Right hindlimb (tissue), 1 donor: ENCODE results near the gene VPS13D.

Source experiments
- DNase-seq: peaks from one replicate; pipeline ENCODE4 v3.0.0-alpha.2; 2018

The VPS13D gene

DNA sequence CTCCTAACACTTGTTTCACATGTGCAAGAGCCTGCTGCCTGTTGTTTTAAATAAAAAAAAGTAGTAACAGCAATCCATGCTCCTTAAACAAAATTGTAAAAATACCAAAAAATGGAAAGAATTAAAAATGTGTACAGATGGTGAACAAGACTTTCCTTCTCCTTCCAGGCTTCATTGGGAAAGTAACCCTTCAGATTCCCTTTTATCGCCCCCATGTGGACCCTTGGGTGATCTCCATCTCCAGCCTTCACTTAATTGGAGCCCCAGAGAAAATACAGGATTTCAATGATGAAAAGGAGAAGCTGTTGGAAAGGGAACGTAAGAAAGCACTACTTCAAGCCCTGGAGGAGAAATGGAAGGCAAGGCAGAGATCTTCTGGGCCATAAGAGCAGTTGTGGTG lies 14.2 kb downstream of the VPS13D start:
- DNase-seq: no peak

DNA sequence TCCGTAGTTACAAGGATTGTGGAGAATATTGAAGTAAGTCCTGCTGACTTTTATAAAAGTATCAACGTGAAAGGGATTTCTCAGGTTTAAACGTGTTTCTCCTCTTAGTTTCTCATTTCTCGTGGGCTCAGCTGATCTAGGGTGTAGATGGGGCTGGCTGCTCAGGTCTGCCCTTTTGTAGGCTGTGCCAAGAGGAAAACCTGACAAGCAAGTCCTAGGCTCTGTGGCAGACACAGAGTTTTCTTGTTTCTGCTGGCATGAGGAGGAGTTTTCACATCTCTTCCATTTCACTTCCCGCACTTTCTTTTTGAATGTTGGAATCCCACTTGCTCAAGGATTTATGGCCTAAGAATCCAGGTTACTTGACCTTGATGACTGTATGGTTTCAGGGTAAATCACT lies 14.8 kb downstream of the VPS13D start:
- DNase-seq: no peak

DNA sequence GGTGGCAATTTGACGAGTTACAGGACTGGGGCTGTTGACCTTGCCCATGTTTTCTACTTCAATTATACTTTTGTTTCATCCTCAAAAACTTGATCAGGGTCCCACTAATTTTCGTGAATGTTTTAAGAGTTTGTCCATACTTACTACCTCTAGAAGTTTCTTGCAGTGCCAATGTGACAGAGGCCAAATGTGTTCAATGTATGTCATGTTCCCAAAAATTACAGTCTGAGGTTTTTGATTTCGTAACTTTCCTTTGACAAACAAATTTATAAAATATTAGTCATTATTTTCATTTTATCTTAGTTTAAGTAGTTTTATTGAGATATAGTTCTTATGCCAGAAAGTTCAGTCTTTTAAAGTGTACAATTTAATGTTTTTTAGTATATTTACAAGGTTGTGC lies 15.3 kb downstream of the VPS13D start:
- DNase-seq: no peak

DNA sequence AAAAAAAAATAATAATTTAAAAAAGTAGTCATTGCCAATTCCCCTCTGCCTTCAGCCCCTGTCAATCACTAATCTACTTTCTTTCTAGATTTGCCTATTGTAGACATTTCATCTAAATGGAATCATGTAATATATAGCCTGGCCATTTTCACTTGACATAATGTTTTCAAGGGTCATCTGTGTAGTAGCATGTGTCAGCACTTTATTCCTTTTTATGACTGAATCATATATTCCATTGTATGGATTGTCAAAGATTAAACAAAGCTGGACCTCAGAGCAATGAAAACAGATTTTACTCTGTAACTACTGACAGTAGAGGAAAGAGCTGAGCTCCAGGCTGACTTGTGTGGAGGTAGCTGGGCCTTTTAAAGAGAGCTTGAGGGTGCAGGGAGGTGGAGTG lies 15.9 kb downstream of the VPS13D start:
- no peak for DNase-seq

DNA sequence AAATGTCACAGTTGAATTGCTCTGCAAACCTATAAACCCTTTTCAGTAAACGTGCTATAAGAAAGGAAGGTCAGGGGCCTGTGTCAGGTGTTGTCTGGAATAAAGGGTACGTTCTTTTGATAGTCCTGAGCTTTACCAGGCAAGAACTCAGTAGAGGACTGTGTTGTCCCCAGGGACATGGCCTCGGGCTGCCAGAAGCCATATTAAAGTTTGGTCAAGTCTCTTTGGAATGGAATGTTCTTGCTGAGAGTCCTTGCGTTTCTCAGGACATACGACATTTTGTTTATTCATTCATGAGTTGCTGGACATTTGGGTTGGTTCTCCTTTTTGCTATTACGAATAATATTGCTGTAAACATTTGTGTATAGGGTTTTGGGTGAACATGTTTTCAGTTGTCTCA lies 16.8 kb downstream of the VPS13D start:
- no peak for DNase-seq

DNA sequence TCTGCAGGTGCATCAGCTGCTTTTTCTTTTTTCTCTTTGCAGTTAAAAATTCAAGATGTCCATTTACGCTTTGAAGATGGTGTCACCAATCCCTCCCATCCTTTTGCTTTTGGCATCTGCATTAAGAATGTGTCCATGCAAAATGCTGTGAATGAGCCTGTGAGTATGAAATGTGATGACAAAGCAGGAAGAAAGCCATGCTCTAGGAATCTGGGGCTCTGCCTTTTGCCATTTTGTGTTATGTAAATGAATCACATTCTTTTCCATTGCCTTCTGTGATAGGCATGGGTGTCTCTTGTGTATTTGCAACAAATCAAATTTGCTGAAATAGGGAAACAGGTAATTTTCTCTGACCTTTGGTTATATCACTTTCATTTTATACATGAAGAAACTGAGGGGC lies 19.4 kb downstream of the VPS13D start:
- DNase-seq: no peak

DNA sequence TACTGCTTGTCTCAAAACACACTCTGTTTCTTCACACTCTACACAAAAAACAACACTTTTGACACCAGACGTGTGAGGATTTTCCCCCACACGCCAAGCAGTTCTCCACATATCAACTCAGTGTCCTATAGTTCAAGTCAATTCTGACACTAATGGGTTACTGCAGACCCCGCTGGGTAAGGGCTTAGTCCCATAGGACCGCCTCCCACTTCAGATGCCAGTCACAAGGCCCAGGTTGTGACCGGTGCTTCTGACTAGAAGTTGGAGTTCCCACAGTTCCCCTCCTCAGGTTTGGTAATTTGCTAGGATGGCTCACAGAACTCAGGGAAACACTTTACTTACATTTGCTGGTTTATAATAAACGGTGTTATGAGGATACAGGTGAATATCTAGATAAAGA lies 19.9 kb downstream of the VPS13D start:
- no peak for DNase-seq

DNA sequence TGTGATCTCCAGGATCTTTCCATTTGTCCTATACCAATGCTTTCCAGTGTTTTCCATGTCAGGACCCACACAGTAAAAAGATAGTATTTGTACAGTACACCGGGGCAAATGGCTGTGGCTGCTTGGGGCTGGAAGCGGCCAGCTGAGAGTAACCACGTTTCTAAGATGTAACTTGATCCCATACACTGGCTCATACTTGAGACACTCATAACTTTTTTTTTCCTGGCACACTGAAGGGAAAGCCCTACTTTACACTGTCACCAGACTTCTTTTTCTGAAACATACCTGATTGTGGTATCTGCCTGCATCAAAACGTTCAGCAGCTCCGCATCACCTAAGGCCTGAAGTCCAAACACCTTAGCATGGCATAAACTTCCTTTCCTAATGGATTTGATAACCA lies 21.6 kb downstream of the VPS13D start:
- no peak for DNase-seq

DNA sequence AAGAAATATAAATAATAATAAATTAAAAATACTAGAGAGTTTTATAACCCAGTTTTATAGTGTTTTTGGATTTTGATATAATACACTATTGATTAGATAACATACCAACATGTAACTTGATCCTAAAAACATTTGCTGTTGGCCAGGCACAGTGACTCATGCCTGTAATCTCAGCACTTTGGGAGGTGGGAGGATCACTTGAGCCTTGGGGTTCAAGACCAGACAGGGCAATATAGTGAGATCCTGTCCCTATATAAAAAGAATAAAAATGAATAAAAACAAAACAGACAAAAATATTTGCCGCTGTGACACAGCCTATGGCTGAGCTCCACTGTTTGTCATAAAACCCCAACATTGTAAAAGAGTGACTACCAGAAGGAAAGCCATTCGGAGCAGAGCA lies 26.1 kb downstream of the VPS13D start:
- no peak for DNase-seq

DNA sequence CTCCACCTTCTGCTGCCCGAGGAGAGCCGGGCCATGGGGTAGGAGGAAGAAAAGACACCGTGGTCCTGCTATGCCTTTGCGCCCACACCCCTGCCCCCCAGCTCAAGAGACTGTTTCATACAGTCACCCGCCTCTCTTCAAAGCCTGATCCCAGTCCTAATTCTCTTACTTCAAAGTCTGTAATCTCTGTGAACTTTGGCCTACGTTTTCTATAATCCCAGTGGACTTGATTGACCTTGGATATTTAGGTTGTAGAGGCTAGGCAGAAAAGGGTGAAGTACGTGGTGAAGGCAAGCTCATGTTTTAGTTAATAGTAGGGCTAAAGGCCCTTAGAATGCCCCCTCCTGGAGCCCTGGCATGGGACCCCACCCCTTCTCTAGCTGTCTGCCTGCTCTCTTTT lies 28.4 kb downstream of the VPS13D start:
- DNase-seq: no peak

DNA sequence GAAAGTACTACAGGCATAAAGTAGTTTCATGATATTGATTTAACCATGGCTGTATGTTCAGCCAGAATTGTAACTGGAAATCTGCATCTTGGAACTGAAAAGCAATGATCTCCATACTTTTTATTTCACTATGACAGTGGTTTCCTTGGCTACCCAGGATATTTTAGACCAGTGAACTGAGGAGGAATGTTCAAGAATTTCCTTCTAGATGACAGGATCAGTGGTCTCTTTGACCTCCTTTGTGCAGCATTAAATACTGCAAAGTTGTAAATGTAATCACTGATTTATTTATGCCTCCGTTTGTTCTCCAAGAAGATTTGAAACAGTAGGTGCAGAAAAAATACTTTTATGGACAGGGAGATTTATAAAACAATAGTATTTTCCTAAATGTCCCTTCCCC lies 39.5 kb downstream of the VPS13D start:
- DNase-seq: no peak

DNA sequence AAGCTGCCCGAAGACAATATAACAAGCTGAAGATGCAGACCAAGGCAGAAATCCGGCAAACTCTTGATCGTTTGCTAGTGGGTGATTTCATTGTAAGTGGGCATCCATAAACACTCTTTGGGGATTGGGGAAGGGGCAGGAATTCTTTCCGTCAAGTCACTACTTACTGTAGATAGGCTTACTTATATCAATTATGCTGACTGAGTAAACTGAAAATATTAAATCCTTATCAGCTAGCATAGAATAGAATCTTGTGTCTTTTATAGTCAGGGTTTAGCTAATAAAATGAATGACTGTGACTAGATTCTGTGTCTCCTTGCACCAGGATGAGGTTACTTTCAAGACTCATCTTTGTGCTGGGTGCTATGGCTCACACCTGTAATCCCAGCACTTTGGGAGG lies 41.2 kb downstream of the VPS13D start:
- no peak for DNase-seq

DNA sequence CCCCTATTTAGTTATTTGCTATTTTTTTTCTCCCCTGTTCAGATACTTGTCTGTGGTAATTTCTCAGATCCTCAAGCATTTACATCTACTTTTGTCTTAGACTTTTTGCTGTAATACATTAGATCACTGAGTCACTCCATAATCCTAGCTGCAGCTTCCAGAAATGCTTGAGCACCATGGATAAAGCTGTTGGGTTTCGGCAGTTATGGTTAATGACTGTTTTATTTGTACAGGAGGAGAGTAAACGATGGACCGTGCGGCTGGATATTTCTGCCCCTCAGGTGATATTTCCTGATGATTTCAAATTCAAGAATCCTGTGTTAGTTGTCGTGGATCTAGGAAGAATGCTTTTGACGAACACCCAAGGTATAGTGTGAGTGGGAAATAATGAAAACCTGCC lies 42.9 kb downstream of the VPS13D start:
- DNase-seq: no peak

DNA sequence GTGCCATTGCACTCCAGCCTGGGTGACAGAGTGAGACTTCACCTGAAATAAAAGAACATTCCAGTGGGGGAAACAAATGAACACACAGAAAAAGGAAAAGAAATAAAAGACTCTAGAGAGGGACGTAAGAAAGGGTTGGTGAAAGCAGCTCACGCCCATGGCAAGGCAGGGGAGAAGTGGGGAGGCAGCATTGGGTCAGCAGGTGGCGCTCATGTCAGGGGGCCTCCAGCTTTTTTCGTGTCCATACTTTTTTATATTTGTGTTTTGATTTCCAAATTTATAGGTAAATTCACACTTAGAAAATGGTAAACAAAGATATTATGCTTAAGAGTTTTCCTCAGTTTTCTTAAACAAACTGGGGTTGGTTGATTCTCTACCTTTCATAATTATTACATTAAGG lies 45.5 kb downstream of the VPS13D start:
- DNase-seq: peak; percentile 38

DNA sequence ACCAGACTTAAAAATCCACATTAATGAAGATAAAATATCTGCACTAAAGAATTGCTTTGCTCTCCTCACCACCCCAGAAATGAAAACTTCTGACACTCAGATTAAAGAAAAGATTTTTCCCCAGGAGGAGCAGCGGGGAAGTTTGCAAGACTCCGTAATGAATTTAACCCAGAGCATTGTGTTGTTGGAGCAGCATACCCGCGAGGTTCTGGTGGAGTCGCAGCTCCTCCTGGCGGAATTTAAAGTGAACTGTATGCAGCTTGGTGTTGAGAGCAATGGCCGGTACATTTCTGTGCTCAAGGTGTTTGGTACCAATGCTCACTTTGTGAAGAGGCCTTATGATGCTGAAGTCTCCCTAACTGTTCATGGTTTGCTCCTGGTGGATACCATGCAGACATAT lies 46.4 kb downstream of the VPS13D start:
- peak; percentile 40 for DNase-seq

DNA sequence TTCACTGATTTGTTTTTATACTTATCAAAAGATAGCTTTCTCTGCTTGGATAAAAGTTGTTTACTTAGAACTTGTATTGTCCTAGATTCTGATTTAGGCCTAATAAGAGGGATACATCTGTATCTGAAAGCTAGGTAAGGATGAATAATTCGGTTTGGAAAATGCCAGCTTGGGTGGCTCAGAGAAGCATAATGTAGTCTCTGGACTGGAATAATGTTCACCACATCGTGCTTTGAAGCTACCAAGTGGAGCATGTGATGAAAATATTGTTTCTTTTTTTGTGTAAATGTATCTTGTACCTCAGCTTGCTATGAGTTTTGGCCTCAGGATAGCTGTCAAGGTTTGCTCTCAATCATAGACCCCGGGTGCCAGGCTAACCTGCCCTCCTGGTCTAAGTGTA lies 49.2 kb downstream of the VPS13D start:
- no peak for DNase-seq

DNA sequence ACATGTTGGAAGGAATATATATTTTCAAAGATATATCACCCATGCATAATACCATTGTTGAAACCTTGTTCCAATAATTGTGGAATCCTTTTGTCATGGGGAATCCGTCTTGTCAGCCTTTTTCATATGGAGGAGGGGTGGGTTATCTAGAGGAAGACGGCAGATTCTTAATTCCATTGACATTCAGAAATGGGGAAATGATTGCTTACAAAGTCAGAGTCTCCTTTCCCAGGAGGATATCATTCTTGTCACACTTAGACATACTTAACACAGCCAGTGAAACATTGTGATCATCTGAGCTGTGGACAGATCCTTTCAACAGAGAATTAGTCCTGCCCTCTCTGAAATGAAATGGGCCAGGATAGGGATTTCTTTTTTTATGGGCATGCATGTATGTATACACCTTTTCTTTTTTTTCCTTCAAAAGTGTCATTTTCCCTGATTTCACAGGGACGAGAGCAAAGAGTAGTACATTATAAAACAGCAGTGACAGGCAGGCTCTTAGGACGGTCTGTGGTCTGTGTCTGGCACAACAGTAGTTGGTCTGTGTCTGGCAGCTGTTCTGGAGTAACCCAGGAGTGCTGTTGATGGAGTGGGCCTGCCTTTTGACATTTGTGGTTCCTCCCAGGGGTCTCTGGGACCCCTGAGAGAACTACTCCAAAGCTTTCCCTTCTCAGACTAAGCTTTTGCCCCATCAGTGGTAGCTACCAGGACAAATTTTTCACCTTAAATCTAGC lies 50.1 kb downstream of the VPS13D start:
- no peak for DNase-seq

DNA sequence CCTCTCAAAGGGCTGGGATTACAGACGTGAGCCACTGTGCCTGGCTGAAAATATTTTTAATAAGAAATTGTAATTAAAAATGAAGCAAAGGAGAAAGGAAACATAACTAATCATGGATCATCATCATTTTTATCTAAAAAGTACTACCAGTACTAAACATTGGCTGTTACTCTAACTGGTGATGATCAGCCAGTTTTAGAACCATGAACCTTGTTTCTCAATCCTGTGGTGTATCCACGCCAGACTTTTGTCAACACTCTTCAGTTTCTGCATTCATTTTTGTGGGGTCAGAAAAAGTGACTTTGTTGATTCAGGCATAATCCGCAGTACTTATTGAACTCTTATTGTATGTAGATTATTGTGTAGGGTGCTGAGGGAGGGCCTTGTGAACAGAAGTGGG lies 52.3 kb downstream of the VPS13D start:
- no peak for DNase-seq

DNA sequence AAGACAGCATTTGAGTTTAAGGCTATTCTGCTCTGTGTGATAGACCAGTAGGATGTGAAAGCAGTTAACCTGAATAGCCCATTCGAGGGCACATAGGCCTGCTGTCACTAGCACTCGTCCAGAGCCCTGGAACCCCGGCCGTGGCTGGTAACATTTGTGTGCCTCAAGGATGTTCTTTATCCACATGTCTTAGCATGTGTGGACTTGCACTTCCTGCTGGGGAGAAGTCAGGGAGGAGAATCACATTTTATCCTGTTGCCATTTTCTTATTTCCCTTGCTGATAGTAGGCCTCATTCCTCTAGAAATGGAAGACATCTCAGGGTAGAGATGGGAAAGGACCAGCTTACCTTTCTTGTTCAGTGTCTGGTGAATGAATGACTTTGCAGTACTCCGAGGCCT lies 54.7 kb downstream of the VPS13D start:
- DNase-seq: no peak

DNA sequence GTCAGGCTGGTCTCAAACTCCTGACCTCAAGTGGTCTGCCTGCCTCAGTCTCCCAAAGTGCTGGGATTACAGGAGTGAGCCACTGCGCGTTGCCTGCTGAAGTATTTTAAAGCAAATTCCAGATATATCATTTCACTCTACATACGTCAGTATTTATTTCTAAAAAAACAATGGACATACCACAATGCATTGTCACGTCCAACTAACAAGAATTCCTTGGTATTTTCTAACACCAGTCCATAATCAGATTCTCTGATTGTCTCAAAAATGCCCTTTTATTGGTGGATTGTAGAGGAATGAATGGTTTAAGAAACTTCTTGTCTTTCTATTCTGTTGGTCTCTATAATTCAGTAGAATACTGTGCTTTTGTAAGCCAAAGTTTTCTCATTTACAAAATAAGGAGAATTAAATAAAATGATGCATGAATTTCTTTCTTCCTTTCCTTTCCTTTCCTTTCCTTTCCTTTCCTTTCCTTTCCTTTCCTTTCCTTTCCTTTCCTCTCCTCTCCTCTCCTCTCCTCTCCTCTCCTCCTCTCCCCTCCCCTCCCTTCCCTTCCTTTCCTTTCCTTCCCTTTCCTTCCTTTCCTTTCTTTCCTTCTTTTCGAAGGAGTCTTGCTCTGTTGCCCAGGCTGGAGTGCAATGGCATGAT lies 55.8 kb downstream of the VPS13D start:
- DNase-seq: no peak

DNA sequence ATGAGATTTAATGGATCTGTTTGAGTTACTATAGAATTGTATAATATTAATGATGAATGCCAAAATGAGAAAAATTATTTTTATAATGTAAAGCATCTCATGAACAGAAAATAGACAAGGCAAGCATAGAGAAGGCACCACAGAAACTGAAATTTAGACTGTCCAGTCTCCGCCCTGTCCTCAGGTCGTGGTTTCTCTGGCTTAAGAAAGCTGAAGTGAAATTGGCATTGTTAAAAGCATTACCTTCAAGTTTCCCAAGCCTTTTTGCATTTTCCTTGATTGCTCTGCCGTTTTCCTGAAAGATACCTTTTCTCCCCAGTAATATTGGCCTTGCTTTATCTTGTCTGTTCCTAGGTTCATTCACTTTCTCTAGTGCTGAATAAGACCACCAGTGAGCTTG lies 58.0 kb downstream of the VPS13D start:
- no peak for DNase-seq

DNA sequence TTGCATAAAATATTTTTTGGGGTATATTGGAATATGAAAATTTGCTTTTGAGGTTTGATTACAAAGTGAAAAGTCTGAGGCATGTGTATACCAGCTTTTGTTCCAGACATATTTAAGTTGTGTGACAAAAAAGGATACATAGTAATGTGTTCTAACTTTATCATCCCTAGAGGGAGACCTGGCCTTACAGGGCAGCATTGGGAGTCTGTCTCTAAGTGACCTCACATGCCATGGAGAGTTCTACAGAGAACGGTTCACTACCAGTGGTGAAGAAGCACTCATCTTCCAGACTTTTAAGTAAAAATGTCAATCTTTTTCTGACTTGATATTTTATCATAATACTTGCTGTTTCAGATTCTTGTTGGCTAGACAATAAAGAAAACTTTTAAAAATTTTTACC lies 61.0 kb downstream of the VPS13D start:
- DNase-seq: no peak

DNA sequence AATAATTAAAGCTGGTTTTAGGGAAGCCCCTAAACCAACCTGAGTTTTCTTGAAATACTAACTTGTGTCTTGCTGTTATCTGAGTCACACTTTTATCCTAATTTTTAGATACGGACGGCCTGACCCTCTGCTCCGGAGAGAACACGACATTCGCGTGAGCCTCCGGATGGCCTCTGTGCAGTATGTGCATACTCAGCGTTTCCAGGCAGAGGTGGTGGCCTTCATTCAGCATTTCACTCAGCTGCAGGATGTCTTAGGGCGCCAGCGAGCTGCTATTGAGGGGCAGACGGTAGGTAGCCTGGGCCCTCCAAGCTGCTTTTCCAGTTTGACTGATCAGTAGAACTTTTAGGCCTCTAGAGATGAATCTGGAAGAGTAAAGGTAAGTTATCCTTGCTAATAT lies 63.6 kb downstream of the VPS13D start:
- DNase-seq: no peak

DNA sequence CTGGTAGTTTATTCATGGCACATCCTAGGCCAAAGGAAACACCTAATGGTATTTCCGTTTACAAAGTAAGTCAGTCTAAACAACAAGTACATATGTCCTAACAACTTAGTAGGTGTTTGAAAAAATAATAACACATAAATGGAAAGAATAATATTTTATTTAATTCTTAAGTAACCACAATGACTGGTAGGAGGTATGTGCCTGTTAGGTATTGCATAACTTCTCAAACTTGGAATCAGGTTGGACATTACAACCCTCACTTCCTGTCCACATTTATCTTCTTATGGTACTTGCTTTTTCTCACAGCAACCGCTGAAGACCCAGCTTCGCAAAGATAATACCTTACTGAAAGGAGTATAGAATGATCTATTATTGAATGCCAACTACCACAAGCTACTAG lies 64.2 kb downstream of the VPS13D start:
- DNase-seq: no peak

DNA sequence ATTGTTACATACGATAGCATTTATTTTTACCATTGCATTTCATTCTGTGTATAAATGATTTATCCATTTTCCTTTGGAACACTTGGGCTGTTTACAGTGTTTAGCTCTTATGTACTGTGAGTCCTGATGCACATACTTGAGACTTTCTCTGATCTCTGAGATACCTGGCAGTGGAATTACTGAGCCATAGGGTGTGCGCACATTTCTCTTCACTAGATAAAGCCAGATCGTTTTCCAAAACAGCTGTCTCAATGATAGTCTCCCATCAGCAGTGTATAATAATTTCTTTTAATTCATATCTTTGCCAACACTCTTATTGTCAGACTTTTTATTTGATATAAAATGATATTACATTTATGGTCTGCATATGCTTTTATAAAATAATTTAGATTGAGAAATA lies 66.2 kb downstream of the VPS13D start:
- DNase-seq: no peak
